Liver (tissue), 9 donors: ENCODE data around the gene CLIC5. TPM values are rescaled to one million over a fixed set of nuclear protein-coding genes. Genes with fewer than 3 reads are reported as not detected.

Experiments used
- DNase-seq: peaks from one replicate; pipeline ENCODE4 v3.0.0-alpha.2; 2017; ENCODE audit warnings: low spot score
- H3K27ac ChIP-seq, 2 donors: one replicate each; pipeline ENCODE4 v1.7.0; 2013; ENCODE audit warnings: inconsistent platforms in 2 of 2, low read length in 2 of 2, control low read depth in 1 of 2, low read depth in 1 of 2, mild to moderate bottlenecking in 1 of 2
- H3K27me3 ChIP-seq, 4 donors: one replicate each; pipeline versions ENCODE4 v1.6.1 to v1.7.0; 2013; ENCODE audit warnings: low read length in 3 of 4, inconsistent platforms in 1 of 4, mild to moderate bottlenecking in 1 of 4, moderate library complexity in 1 of 4; ENCODE audit not compliant: control insufficient read depth in 4 of 4, insufficient read depth in 4 of 4
- H3K36me3 ChIP-seq, 4 donors: one replicate each; pipeline versions ENCODE4 v1.6.1 to v1.7.0; 2013; ENCODE audit warnings: low read length in 3 of 4, mild to moderate bottlenecking in 3 of 4, low read depth in 1 of 4, moderate library complexity in 1 of 4; ENCODE audit not compliant: control insufficient read depth in 4 of 4, insufficient read depth in 3 of 4
- H3K4me1 ChIP-seq, 4 donors: one replicate each; pipeline versions ENCODE4 v1.6.1 to v1.7.0; 2013; ENCODE audit warnings: low read length in 3 of 4, mild to moderate bottlenecking in 3 of 4, moderate library complexity in 1 of 4; ENCODE audit not compliant: control insufficient read depth in 4 of 4, insufficient read depth in 4 of 4
- H3K4me3 ChIP-seq, 3 donors: one replicate each; pipeline versions ENCODE4 v1.6.1 to v1.7.0; 2013; ENCODE audit warnings: low read length in 3 of 3, control low read depth in 1 of 3, low read depth in 1 of 3, mild to moderate bottlenecking in 1 of 3
- H3K9ac ChIP-seq, 2 donors: one replicate each; pipeline ENCODE4 v1.7.0; 2013; ENCODE audit warnings: low read length in 2 of 2, mild to moderate bottlenecking in 2 of 2, moderate library complexity in 2 of 2, control low read depth in 1 of 2, low read depth in 1 of 2
- H3K9me3 ChIP-seq, 4 donors: one replicate each; pipeline versions ENCODE4 v1.6.1 to v1.7.0; 2013; ENCODE audit warnings: low read length in 3 of 4; ENCODE audit not compliant: control insufficient read depth in 4 of 4
- ATF3 ChIP-seq: IDR thresholded peaks from 2 replicates; pipeline ENCODE4 v1.6.1; 2016; ENCODE audit warnings: antibody characterized with exemption
- CTCF ChIP-seq: fragments of 150-350 bp; IDR thresholded peaks from 2 replicates; pipeline ENCODE4 v1.5.1; 2017; ENCODE audit warnings: improper control_type of control experiment, low read depth, low read length; ENCODE audit not compliant: missing input control
- EGR1 ChIP-seq, 2 donors: IDR thresholded peaks; 2 replicates each; pipeline ENCODE4 v1.6.1; 2016 to 2018; ENCODE audit warnings: antibody characterized with exemption in 2 of 2, low read depth in 2 of 2
- FOXA1 ChIP-seq: IDR thresholded peaks from 2 replicates; pipeline ENCODE4 v1.6.1; 2016; ENCODE audit warnings: antibody characterized with exemption
- FOXA2 ChIP-seq: IDR thresholded peaks from 2 replicates; pipeline ENCODE4 v1.6.1; 2016; ENCODE audit warnings: antibody characterized with exemption
- GABPA ChIP-seq, 2 donors: IDR thresholded peaks in 1 of 2; conservative IDR thresholded peaks in 1 of 2; 2 replicates each; pipeline ENCODE4 v1.6.1; 2016; ENCODE audit warnings: antibody characterized with exemption in 2 of 2, mild to moderate bottlenecking in 1 of 2, moderate library complexity in 1 of 2
- HNF4A ChIP-seq, 2 donors: conservative IDR thresholded peaks; 2 replicates each; pipeline ENCODE4 v1.6.1; 2016; ENCODE audit warnings: antibody characterized with exemption in 2 of 2, mild to moderate bottlenecking in 2 of 2
- JUND ChIP-seq, 2 donors: IDR thresholded peaks; 2 replicates each; pipeline ENCODE4 v1.6.1; 2016; ENCODE audit warnings: antibody characterized with exemption in 2 of 2
- NR2F2 ChIP-seq: IDR thresholded peaks from 2 replicates; pipeline ENCODE4 v1.6.1; 2016; ENCODE audit warnings: antibody characterized with exemption
- RAD21 ChIP-seq, 2 donors: IDR thresholded peaks; 2 replicates each; pipeline ENCODE4 v1.6.1; 2016; ENCODE audit warnings: antibody characterized with exemption in 2 of 2, mild to moderate bottlenecking in 2 of 2
- REST ChIP-seq: IDR thresholded peaks from 2 replicates; pipeline ENCODE4 v1.6.1; 2016; ENCODE audit warnings: antibody characterized with exemption, mild to moderate bottlenecking
- RXRA ChIP-seq, 2 donors: IDR thresholded peaks; 2 replicates each; pipeline ENCODE4 v1.6.1; 2017 to 2018; ENCODE audit warnings: antibody characterized with exemption in 2 of 2, mild to moderate bottlenecking in 1 of 2
- SP1 ChIP-seq: IDR thresholded peaks from 2 replicates; pipeline ENCODE4 v1.6.1; 2018; ENCODE audit warnings: antibody characterized with exemption, mild to moderate bottlenecking
- TAF1 ChIP-seq: conservative IDR thresholded peaks from 2 replicates; pipeline ENCODE4 v1.6.1; 2016; ENCODE audit warnings: antibody characterized with exemption, mild to moderate bottlenecking
- YY1 ChIP-seq: IDR thresholded peaks from 2 replicates; pipeline ENCODE4 v1.6.1; 2016; ENCODE audit warnings: antibody characterized with exemption, mild to moderate bottlenecking
- ZBTB33 ChIP-seq: IDR thresholded peaks from 2 replicates; pipeline ENCODE4 v1.6.1; 2016; ENCODE audit warnings: antibody characterized with exemption
- WGBS: extraction: QIAGEN DNeasy Blood & Tissue Kit; methylation state at CpG from one replicate; pipeline ENCODE4 v1.1.7; 2013; 5-methylcytosine and 5-hydroxymethylcytosine counted together
- polyA plus RNA-seq, 2 donors: library from polyadenylated mRNA; stranded (reverse) in 1 of 2; unstranded in 1 of 2; fragments of 200-250 nt in 1 of 2; fragments of >200 nt in 1 of 2; fragmentation: Nextera tagmentation in 1 of 2; extraction: Ambion mirVana in 1 of 2; gene quantifications; one replicate each; pipeline versions ENCODE4 v1.2.1 to v1.2.3, GENCODE V29; 2013 to 2015
- total RNA-seq, 2 donors: library from RNA; depleted of rRNA; stranded (reverse); fragments of >200 nt; gene quantifications; one replicate each; pipeline ENCODE4 v1.2.3, GENCODE V29; 2014
- donor health status: healthy.
- donor health status: healthy.
- donor health status: healthy.
- donor health status: healthy.
- donor health status: healthy.

CLIC5 gene
- total and polyA plus RNA-seq, 4 donors = 0.05 to 0.33 (median 0.14) TPM

- Histone ChIP-seq H3K27ac (no peak overlapping the region), H3K9ac (no peak overlapping the region), H3K36me3 (no peaks in the 10 kb centered on the region), H3K9me3 (no peaks in the 10 kb centered on the region), H3K4me3 (no peak overlapping the region), H3K27me3 (no peaks in the 10 kb centered on the region), H3K4me1 (peaks cover 0 to 8% (median under 1%) of the 10 kb centered on the region in 4 donors)
- 90% methylated on average over 3 of the region's 3 CpGs for WGBS
- no peak for DNase-seq
- no peak for TF ChIP-seq CTCF
- TF ChIP-seq JUND (IDR thresholded peaks at IDR 0.05) = no peak
- no peak for TF ChIP-seq EGR1 (IDR thresholded peaks at IDR 0.05; ENCODE audit: low read depth in 2 of 2)
- TF ChIP-seq FOXA2 = no peak
- TF ChIP-seq FOXA1 = no peak
- no peak for TF ChIP-seq REST
Measured at GRCh38 chr6:46048646-46049297, 33.1 kb upstream of the CLIC5 start.

- Histone ChIP-seq H3K9ac (no peak overlapping the region), H3K4me3 (no peak overlapping the region), H3K9me3 (no peaks in the 10 kb centered on the region), H3K27me3 (no peaks in the 10 kb centered on the region), H3K27ac (no peak overlapping the region), H3K36me3 (no peaks in the 10 kb centered on the region), H3K4me1 (no peaks in the 10 kb centered on the region)
- TF ChIP-seq SP1 (no peak), REST (no peak), RAD21 (IDR thresholded peaks at IDR 0.05) (no peak), RXRA (IDR thresholded peaks at IDR 0.05) (no peak), GABPA (IDR thresholded peaks at IDR 0.05 in 1 of 2, conservative IDR thresholded peaks at IDR 0.05 in 1 of 2) (no peak), ZBTB33 (no peak), YY1 (no peak), CTCF (no peak), TAF1 (no peak), FOXA2 (no peak), HNF4A (conservative IDR thresholded peaks at IDR 0.05) (no peak), ATF3 (no peak), EGR1 (IDR thresholded peaks at IDR 0.05; ENCODE audit: low read depth in 2 of 2) (no peak), JUND (IDR thresholded peaks at IDR 0.05) (no peak), NR2F2 (no peak)
- WGBS = 87% methylated on average over 5 of the region's 5 CpGs
- DNase-seq = no peak
Measured at GRCh38 chr6:46046558-46047174, 31.0 kb upstream of the CLIC5 start.
